Stomach (tissue), 4 donors: ENCODE data around the gene EMILIN3.

Experiments
- POLR2AphosphoS5 ChIP-seq, 3 donors: sonication (generic); formaldehyde crosslinking; IDR thresholded peaks; one replicate each; pipeline ENCODE4 v1.6.1; 2016; ENCODE audit warnings: antibody characterized with exemption in 3 of 3
- TF ChIP-seq, protein P1 (sequence below), 7 experiments: fragments of 450-650 bp in 4 of 7; fragments of 200-600 bp in 3 of 7; sonication (generic) in 3 of 7; IDR thresholded peaks; one replicate each; pipeline ENCODE4 v1.5.1; 2016 to 2019; ENCODE audit warnings: antibody characterized with exemption in 7 of 7, control low read depth in 2 of 7, mild to moderate bottlenecking in 1 of 7

DNA sequence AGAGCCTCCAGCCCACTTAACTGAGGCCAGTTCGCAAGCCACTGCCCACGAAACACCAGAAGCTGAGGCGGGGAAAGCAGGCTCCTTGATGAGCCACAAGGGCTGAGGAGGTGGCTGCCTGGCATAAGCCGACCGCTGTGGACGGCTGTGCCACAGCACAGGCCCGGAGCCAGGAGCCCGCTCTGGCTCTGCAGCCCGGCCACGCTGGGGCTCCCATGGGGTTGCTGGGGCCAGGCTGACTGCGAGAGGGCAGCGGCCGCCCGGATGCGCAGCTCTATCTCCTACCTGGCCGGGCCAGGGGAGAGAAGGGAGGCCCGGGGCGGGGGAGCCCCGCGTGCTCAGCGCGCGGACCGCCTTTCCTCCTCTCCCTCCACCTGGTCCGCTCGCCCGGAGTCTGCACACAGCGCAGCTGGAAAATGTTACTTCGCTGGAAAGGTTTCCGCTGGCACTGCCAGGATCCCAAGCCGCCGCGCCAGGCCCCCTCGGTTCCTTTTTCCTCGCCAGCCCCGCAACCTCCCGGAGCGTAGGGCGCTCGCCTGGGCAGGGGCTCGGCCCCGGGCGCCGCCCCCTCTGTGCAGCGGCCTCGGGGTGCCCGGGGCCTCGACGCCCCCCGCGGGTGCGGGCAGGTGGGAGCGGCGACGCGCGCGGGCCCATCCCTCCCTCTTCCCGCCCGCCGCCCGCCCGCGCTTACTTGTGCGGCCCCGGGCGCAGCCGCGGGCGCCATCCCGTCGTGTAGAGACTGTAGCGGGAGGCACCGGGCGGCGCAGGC is 657 bp downstream of the EMILIN3 start:
- no peak for TF ChIP-seq POLR2AphosphoS5 (IDR thresholded peaks at IDR 0.05)
- TF ChIP-seq, protein P1, sequence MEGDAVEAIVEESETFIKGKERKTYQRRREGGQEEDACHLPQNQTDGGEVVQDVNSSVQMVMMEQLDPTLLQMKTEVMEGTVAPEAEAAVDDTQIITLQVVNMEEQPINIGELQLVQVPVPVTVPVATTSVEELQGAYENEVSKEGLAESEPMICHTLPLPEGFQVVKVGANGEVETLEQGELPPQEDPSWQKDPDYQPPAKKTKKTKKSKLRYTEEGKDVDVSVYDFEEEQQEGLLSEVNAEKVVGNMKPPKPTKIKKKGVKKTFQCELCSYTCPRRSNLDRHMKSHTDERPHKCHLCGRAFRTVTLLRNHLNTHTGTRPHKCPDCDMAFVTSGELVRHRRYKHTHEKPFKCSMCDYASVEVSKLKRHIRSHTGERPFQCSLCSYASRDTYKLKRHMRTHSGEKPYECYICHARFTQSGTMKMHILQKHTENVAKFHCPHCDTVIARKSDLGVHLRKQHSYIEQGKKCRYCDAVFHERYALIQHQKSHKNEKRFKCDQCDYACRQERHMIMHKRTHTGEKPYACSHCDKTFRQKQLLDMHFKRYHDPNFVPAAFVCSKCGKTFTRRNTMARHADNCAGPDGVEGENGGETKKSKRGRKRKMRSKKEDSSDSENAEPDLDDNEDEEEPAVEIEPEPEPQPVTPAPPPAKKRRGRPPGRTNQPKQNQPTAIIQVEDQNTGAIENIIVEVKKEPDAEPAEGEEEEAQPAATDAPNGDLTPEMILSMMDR (IDR thresholded peaks at IDR 0.05): no peak
